Nephron progenitor cell (in vitro differentiated cells): ENCODE measurements around the gene CNPY3.
"Not testable (repeated sequence)": the region's sequence is repeated elsewhere in the genome, so short reads cannot be mapped to it uniquely, and the experiment has no call there.

ENCODE experiments used
- DNase-seq: peaks from one replicate; pipeline ENCODE4 v3.0.0; 2021
- H3K27ac Mint-ChIP-seq: 2 replicates; pipeline ENCODE4 v1.8.0; 2021; ENCODE audit warnings: mild to moderate bottlenecking, moderate library complexity, mixed read lengths
- H3K27me3 Mint-ChIP-seq: 2 replicates; pipeline ENCODE4 v1.8.0; 2021; ENCODE audit warnings: mild to moderate bottlenecking, low read depth, mixed read lengths; ENCODE audit not compliant: poor library complexity
- H3K36me3 Mint-ChIP-seq: 2 replicates; pipeline ENCODE4 v1.8.0; 2021; ENCODE audit warnings: low read depth, mixed read lengths
- H3K4me1 Mint-ChIP-seq: 2 replicates; pipeline ENCODE4 v1.8.0; 2021; ENCODE audit warnings: mixed read lengths
- H3K4me3 Mint-ChIP-seq: 2 replicates; pipeline ENCODE4 v1.8.0; 2021; ENCODE audit warnings: mild to moderate bottlenecking, moderate library complexity, mixed read lengths
- H3K9me3 Mint-ChIP-seq: 2 replicates; pipeline ENCODE4 v1.8.0; 2021; ENCODE audit warnings: mild to moderate bottlenecking, moderate library complexity, mixed read lengths
- TF ChIP-seq, protein P1 (sequence below): fragments of 200-600 bp; sonication (generic); IDR thresholded peaks from 2 replicates; pipeline ENCODE4 v1.5.0; 2021; ENCODE audit warnings: antibody characterized with exemption

The CNPY3 gene

DNA sequence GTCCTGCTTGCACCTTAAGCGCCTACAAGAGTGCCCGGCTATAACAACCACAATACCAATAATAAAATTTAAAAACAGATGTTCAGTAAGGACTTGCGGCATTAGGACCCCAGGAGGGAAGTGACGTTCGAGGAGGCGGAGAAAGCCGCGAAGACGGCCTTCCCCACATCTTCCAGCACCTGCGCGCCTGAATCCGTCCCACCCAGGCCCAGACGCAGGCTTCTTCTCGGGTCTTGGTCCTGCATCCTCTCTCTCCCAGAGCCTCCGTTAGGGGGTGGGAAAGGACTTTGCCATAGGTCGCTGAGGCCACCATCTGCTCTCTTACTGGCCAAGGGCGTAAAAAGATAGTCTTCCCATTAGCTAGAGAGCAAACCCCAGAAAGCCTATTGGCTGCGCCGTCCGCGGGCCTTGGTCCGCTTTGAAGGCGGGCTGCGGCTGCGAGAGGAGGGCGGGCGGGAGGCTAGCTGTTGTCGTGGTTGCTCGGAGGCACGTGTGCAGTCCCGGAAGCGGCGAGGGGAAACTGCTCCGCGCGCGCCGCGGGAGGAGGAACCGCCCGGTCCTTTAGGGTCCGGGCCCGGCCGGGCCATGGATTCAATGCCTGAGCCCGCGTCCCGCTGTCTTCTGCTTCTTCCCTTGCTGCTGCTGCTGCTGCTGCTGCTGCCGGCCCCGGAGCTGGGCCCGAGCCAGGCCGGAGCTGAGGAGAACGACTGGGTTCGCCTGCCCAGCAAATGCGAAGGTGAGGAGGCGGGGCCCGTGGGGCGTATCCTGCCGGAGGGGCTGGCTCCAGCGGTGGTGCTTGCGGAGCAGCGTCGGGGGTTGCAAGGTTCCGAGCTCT lies at the start of gene CNPY3:
CNPY3 (plus strand) TSS at position 495 of the 835 bp plus-strand sequence; CDS start at position 586, 91 bp downstream.
- peak; percentile 91 for DNase-seq

DNA sequence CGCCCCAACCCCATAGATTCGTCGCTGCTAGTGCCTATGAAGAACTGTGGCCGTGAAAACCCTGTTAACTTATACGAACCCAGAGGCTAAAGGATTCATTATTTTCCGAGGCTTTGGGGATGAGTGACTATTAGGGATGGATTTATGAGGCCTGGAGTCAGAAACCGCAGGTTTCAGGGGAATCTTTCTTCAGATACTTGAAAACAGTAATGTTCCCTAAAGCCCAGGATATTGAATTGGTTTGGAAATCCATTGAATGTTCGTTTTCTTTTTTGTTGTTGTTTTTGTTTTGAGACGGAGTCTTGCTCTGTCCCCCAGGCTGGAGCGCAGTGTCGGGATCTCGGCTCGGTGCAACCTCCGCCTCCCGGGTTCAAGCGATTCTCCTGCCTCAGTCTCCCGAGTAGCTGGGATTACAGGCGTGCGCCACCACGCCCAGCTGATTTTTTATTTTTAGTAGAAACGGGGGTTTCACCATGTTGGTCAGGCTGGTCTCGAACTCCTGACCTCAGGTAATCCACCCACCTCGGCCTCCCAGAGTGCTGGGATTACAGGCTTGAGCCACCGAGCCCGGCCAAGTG lies 49.0 kb upstream of the CNPY3 start:
- H3K27me3 Mint-ChIP-seq, H3K9me3 Mint-ChIP-seq, DNase-seq: not testable (repeated sequence)
- H3K27ac Mint-ChIP-seq = peak overlapping the region; percentile 100
- H3K4me1 Mint-ChIP-seq = peaks cover 21% of the 10 kb centered on the region
- peaks cover 28% of the 10 kb centered on the region for H3K36me3 Mint-ChIP-seq
- peak overlapping the region; percentile 98 for H3K4me3 Mint-ChIP-seq

More for the DNA sequence above, at the start of gene CNPY3:
- Mint-ChIP-seq H3K4me1 (peaks cover 57% of the 10 kb centered on the region), H3K36me3 (peaks cover 24% of the 10 kb centered on the region), H3K9me3 (no peaks in the 10 kb centered on the region), H3K27me3 (no peaks in the 10 kb centered on the region), H3K27ac (peak within 1 kb of the TSS; percentile 99), H3K4me3 (peak within 1 kb of the TSS; percentile 94)
- TF ChIP-seq, protein P1, sequence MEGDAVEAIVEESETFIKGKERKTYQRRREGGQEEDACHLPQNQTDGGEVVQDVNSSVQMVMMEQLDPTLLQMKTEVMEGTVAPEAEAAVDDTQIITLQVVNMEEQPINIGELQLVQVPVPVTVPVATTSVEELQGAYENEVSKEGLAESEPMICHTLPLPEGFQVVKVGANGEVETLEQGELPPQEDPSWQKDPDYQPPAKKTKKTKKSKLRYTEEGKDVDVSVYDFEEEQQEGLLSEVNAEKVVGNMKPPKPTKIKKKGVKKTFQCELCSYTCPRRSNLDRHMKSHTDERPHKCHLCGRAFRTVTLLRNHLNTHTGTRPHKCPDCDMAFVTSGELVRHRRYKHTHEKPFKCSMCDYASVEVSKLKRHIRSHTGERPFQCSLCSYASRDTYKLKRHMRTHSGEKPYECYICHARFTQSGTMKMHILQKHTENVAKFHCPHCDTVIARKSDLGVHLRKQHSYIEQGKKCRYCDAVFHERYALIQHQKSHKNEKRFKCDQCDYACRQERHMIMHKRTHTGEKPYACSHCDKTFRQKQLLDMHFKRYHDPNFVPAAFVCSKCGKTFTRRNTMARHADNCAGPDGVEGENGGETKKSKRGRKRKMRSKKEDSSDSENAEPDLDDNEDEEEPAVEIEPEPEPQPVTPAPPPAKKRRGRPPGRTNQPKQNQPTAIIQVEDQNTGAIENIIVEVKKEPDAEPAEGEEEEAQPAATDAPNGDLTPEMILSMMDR = no peak

DNA sequence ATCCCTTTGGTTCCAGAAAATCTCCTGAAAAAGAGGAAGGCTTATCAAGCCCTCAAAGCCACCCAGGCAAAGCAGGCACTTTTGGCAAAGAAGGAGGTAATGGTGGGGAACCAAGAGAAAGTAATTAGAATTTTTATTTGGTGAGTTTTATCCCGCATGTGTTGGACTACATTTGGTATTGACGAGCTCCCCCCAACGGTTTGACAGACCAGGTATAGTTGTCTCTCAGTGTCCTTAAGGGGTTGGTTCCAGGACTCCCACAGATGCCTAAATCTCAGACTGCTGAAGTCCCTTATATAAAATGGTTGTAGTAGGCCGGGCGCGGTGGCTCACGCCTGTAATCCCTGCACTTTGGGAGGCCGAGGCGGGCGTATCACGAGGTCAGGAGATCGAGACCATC lies 48.4 kb upstream of the CNPY3 start:
- H3K9me3 Mint-ChIP-seq, H3K27me3 Mint-ChIP-seq, DNase-seq: not testable (repeated sequence)
- Mint-ChIP-seq H3K4me1 (peaks cover 21% of the 10 kb centered on the region), H3K4me3 (peak overlapping the region; percentile 98), H3K36me3 (peaks cover 33% of the 10 kb centered on the region), H3K27ac (peak overlapping the region; percentile 100)

DNA sequence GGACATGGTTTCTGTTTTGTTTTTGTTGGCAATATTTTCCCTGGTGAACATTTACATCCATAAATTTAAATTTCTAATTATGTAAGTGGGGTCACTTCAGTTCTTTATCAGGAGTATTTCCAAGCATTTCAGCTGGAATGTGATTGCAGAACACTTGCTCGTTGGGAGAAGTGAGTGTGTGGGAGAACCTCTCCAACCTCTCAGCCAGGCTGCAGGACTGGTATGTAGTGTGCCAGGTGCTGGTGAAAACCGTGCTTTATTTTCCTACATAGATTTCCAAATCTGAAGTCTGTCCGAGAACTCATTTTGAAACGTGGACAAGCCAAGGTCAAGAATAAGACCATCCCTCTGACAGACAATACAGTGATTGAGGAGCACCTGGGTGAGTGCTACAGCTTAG lies 43.6 kb upstream of the CNPY3 start:
- Mint-ChIP-seq H3K27me3 (no peaks in the 10 kb centered on the region), H3K4me1 (peaks cover 20% of the 10 kb centered on the region), H3K27ac (no peak overlapping the region), H3K36me3 (peaks cover 35% of the 10 kb centered on the region), H3K9me3 (no peaks in the 10 kb centered on the region), H3K4me3 (no peak overlapping the region)
- TF ChIP-seq, protein P1 = no peak
- DNase-seq = no peak

DNA sequence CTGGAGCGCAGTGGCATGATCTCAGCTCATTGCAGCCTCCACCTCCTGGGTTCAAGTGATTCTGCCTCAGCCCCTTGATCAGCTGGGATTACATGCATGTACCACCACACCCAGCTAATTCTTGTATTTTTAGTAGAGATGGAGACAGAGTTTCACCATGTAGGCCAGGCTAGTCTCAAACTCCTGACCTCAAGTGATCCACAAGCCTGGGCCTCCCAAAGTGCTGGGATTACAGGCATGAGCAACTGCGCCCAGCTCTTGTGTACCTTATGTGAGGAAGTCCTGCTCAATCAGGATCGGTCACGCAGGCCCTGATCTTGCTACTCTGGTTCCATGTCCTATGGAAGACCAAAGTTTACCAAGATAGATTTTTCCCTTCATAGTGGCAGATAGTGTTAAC lies 41.1 kb upstream of the CNPY3 start:
- H3K4me3 Mint-ChIP-seq, H3K27me3 Mint-ChIP-seq, H3K9me3 Mint-ChIP-seq, DNase-seq: not testable (repeated sequence)
- H3K36me3 Mint-ChIP-seq = peaks cover 32% of the 10 kb centered on the region
- peak overlapping the region; percentile 59 for H3K27ac Mint-ChIP-seq
- H3K4me1 Mint-ChIP-seq = peaks cover 22% of the 10 kb centered on the region

DNA sequence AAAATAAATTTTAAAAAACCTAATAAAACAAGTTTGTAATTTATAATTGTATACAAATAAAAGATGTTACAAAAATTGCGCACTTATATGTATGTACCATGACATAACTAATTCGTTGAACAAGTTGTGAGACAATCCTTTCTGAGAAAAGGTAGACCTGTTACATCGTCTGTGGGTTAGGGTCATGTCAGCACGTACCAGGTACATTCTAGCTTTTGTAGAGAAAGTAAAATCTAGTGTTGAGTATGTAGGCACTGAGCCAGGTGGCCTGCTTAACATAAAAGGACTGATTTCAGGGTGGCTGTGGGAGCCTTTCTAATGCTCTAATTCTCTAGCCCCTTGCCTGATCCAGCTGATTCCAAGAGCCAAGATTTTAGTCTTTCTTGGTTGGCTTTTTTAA lies 39.5 kb upstream of the CNPY3 start:
- Mint-ChIP-seq H3K4me1 (peaks cover 28% of the 10 kb centered on the region), H3K36me3 (peaks cover 15% of the 10 kb centered on the region)

More for the DNA sequence above, 39.5 kb upstream of the CNPY3 start:
- TF ChIP-seq, protein P1 = no peak
- no peak for DNase-seq
- Mint-ChIP-seq H3K9me3 (no peaks in the 10 kb centered on the region), H3K27ac (peak overlapping the region; percentile 96), H3K4me3 (peak overlapping the region; percentile 93), H3K27me3 (no peaks in the 10 kb centered on the region)
